Body of pancreas (tissue), 4 donors: Measurements from ENCODE around the gene IL4. TPM values are rescaled to one million over a fixed set of nuclear protein-coding genes. Genes with fewer than 3 reads are reported as not detected.
A peak's percentile ranks its signal among the peaks of the same experiment; 100 is the strongest.

ENCODE experiments used
- ATAC-seq: fragments of 150-250 bp; one replicate; pipeline ENCODE4 v1.9.1; 2016
- DNase-seq, 4 donors: peaks; one replicate each; pipeline ENCODE4 v3.0.0-alpha.2; 2019
- H3K27ac ChIP-seq, 4 donors: fragments of 200-600 bp; sonication (generic); 1 replicate in 3 of 4; 2 replicates in 1 of 4; pipeline versions ENCODE4 v1.5.1 to v1.6.1; 2016 to 2019; ENCODE audit warnings: mild to moderate bottlenecking in 1 of 4, mixed read lengths in 1 of 4, moderate library complexity in 1 of 4
- H3K27me3 ChIP-seq, 2 donors: fragments of 200-600 bp; sonication (generic); one replicate each; pipeline ENCODE4 v1.6.0; 2016; ENCODE audit warnings: mild to moderate bottlenecking in 1 of 2
- H3K36me3 ChIP-seq, 2 donors: fragments of 200-600 bp; sonication (generic); replicated peaks in 1 of 2; 2 replicates each; pipeline ENCODE4 v1.5.1; 2016; ENCODE audit warnings: low read depth in 2 of 2; ENCODE audit not compliant: insufficient read depth in 1 of 2
- H3K4me1 ChIP-seq: fragments of 200-600 bp; sonication (generic); one replicate; pipeline ENCODE4 v1.6.0; 2016
- H3K4me3 ChIP-seq, 2 donors: fragments of 200-600 bp; sonication (generic); 1 replicate in 1 of 2; 2 replicates in 1 of 2; pipeline ENCODE4 v1.5.1; 2016 to 2019
- H3K9me3 ChIP-seq, 3 donors: fragments of 200-600 bp; sonication (generic); 1 replicate in 2 of 3; 2 replicates in 1 of 3; pipeline ENCODE4 v1.5.1; 2016
- POLR2A ChIP-seq, 3 donors: fragments of 450-650 bp; IDR thresholded peaks; one replicate each; pipeline ENCODE4 v1.6.1; 2016; ENCODE audit warnings: antibody characterized with exemption in 3 of 3, mild to moderate bottlenecking in 2 of 3
- WGBS, 2 donors: methylation state at CpG; one replicate each; pipeline ENCODE4 v1.1.5; 2017; 5-methylcytosine and 5-hydroxymethylcytosine counted together
- intact Hi-C: fragments of 100-400 bp; cut with DNase I; formaldehyde crosslinking; loops from one replicate; pipeline ENCODE4 v1.15.1; 2023
- total RNA-seq, 2 donors: library from RNA; depleted of rRNA; stranded (reverse); fragments of >200 nt; gene quantifications; one replicate each; pipeline ENCODE4 v1.1.0, GENCODE V29; 2016
- TF ChIP-seq, protein P1 (sequence below), 7 experiments: fragments of 450-650 bp in 4 of 7; fragments of 200-600 bp in 3 of 7; sonication (generic) in 3 of 7; IDR thresholded peaks; one replicate each; pipeline ENCODE4 v1.5.1; 2016 to 2019; ENCODE audit warnings: antibody characterized with exemption in 7 of 7

The IL4 gene
- total RNA-seq, 2 donors from 2014 or later: not detected

DNA sequence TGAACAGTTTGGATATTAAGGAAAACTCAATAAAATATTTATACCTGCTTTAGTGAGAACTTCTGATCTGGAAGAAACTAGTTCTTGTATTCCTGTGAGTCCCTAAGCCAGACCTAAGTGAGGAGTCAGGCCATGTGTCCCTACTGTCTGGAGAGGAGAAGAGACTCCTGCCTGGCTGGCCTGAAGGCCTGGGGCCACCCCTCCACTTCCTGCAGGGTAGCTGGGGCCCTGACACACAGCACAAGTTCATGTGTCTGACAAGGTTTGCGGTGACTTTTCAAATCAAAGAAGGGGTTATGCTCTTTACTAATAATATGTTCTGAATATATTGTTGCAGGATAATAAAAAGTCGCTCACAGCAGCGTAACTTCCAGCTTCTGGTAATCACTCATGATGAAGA is 31.9 kb upstream of the IL4 start:
- no peaks in the 10 kb centered on the region for H3K9me3 ChIP-seq
- 97 to 98% methylated on average over 3 of the region's 3 CpGs for WGBS, 2 donors
- no peak for DNase-seq
- no peak for ATAC-seq
- no peaks in the 10 kb centered on the region for H3K27me3 ChIP-seq
- no peak for TF ChIP-seq POLR2A (IDR thresholded peaks at IDR 0.05)
- TF ChIP-seq, protein P1, sequence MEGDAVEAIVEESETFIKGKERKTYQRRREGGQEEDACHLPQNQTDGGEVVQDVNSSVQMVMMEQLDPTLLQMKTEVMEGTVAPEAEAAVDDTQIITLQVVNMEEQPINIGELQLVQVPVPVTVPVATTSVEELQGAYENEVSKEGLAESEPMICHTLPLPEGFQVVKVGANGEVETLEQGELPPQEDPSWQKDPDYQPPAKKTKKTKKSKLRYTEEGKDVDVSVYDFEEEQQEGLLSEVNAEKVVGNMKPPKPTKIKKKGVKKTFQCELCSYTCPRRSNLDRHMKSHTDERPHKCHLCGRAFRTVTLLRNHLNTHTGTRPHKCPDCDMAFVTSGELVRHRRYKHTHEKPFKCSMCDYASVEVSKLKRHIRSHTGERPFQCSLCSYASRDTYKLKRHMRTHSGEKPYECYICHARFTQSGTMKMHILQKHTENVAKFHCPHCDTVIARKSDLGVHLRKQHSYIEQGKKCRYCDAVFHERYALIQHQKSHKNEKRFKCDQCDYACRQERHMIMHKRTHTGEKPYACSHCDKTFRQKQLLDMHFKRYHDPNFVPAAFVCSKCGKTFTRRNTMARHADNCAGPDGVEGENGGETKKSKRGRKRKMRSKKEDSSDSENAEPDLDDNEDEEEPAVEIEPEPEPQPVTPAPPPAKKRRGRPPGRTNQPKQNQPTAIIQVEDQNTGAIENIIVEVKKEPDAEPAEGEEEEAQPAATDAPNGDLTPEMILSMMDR (IDR thresholded peaks at IDR 0.05): no peak
- H3K4me1 ChIP-seq: peaks cover 5% of the 10 kb centered on the region
- no peak overlapping the region for H3K27ac ChIP-seq
- no peak overlapping the region for H3K4me3 ChIP-seq
- H3K36me3 ChIP-seq: peaks cover 0 to 21% of the 10 kb centered on the region in 2 donors
- intact Hi-C loops: no loop called here

DNA sequence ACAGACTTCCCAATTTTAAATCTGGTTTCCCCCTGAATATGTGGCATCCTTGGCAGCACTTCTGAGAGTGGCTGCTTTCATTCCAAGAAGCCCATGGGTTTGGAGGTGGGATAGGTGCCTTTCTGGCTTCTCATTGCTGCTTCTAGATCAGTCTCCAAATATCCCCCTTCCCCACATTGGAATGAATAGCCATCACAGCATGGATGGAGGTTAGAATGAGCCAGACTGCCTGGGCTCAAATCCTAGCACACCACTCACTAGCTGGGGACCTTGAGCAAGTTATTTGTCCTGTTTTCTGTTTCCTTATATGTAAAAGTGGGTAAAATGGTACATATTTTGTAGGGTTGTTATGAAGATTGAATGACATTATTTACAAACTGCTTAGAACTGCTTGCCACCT is 29.6 kb upstream of the IL4 start:
- Histone ChIP-seq H3K36me3 (peaks cover 0 to 11% of the 10 kb centered on the region in 2 donors), H3K4me3 (no peak overlapping the region), H3K9me3 (peaks cover 0 to 4% (median 0%) of the 10 kb centered on the region in 3 donors), H3K27me3 (no peaks in the 10 kb centered on the region), H3K27ac (no peak overlapping the region), H3K4me1 (peaks cover 6% of the 10 kb centered on the region)
- intact Hi-C loops: no loop called here
- TF ChIP-seq, protein P1 (IDR thresholded peaks at IDR 0.05): no peak
- no peak for TF ChIP-seq POLR2A (IDR thresholded peaks at IDR 0.05)
- no peak for ATAC-seq
- no peak for DNase-seq

DNA sequence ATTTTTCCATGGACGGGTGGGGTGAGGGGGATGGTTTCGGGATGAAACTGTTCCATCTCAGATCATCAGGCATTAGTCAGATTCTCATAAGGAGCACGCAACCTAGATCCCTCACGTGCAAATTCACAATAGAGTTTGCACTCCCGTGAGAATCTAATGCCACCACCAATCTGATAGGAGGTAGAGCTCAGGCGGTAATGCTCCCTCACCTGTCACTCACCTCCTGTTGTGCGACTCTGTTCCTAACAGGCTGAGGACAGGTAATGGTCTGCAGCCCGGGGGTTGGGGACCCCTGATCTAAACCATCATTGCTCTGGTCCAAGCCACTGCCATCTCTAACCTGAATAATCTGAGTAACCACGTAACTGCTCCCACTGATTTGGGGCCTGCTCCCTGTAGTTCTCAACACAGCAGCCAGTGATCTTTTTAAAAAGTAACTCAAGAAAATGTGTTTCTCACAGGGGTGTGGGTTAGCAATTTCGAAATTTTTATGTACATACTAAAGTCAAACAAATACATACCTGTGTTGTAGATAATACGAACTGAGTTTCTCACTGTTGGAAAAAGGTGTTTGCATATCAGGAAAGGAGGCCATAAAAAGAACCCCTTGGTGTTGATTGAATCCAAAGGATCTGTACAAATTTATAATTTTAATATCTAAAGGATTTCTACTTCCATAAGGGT is 27.1 kb upstream of the IL4 start:
- WGBS, 2 donors: 56 to 60% methylated on average over 11 of the region's 11 CpGs
- DNase-seq (no peak), ATAC-seq (peak; percentile 35)
- intact Hi-C loops: no loop called here
- H3K27me3 ChIP-seq: no peaks in the 10 kb centered on the region
- peaks cover 0 to 3% of the 10 kb centered on the region in 2 donors for H3K36me3 ChIP-seq
- H3K4me3 ChIP-seq: no peak overlapping the region
- TF ChIP-seq, protein P1 (IDR thresholded peaks at IDR 0.05): peak in 1 of 7 experiments; percentile 7
- TF ChIP-seq POLR2A (IDR thresholded peaks at IDR 0.05): no peak
- H3K9me3 ChIP-seq: peaks cover 0 to 4% (median 0%) of the 10 kb centered on the region in 3 donors
- peak overlapping the region in 2 of 4 donors; percentile 3 to 28 for H3K27ac ChIP-seq
- peaks cover 6% of the 10 kb centered on the region for H3K4me1 ChIP-seq

DNA sequence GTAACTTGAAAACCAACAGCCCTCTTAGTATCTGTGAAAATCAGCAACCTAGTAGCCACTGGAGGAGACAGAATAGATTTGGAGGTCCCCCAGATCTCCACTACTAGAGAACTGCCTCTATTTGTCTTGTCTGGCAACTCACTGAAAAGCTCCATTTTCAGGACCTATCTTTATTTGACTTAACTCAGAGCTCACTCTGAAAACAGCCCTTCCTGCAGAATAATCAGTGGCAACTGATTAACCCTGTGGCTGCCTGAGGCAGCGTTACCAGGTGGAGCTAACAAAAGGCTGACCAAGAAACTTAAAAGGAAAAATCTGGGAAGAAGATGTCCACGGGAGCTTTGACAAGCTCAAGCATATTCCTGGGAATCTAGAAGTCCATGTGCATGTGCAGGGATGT is 26.3 kb upstream of the IL4 start:
- H3K4me1 ChIP-seq: peaks cover 6% of the 10 kb centered on the region
- peaks cover 0 to 3% of the 10 kb centered on the region in 2 donors for H3K36me3 ChIP-seq
- DNase-seq: no peak
- H3K9me3 ChIP-seq: peaks cover 0 to 4% (median 0%) of the 10 kb centered on the region in 3 donors
- TF ChIP-seq, protein P1 (IDR thresholded peaks at IDR 0.05): no peak
- TF ChIP-seq POLR2A (IDR thresholded peaks at IDR 0.05): no peak
- no peak for ATAC-seq
- intact Hi-C loops: no loop called here
- WGBS, 2 donors: 27 to 59% methylated on average over 2 of the region's 2 CpGs
- peak overlapping the region in 1 of 4 donors; percentile 40 for H3K27ac ChIP-seq
- H3K27me3 ChIP-seq: no peaks in the 10 kb centered on the region
- H3K4me3 ChIP-seq: no peak overlapping the region

DNA sequence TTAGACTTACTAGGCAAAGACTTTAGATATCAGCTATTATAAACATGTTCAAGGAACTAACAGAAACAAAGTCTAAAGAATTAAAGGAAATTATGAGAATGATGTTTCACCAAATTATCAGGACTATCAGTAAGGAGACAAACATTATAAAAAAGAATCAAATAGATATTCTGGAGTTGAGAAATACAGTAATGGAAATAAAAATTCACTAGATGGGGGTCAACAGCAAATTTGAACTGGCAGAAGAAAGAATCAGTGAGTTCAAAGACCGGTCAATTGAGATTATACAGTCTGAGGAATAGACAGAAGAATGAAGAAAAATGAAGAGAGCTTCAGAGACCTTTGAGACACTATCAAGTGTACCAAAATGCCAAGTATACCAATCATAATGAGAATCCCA is 25.4 kb upstream of the IL4 start:
- DNase-seq: no peak
- Histone ChIP-seq H3K4me1 (peaks cover 6% of the 10 kb centered on the region), H3K9me3 (peaks cover 0 to 4% (median 0%) of the 10 kb centered on the region in 3 donors), H3K27me3 (no peaks in the 10 kb centered on the region), H3K36me3 (no peaks in the 10 kb centered on the region), H3K27ac (no peak overlapping the region), H3K4me3 (no peak overlapping the region)
- TF ChIP-seq POLR2A (IDR thresholded peaks at IDR 0.05): no peak
- TF ChIP-seq, protein P1 (IDR thresholded peaks at IDR 0.05): no peak
- 96 to 100% methylated on average over 1 of the region's 1 CpG for WGBS, 2 donors
- no peak for ATAC-seq
- intact Hi-C loops: no loop called here
